Measurements from ENCODE around the gene RHBDF2.

DNA sequence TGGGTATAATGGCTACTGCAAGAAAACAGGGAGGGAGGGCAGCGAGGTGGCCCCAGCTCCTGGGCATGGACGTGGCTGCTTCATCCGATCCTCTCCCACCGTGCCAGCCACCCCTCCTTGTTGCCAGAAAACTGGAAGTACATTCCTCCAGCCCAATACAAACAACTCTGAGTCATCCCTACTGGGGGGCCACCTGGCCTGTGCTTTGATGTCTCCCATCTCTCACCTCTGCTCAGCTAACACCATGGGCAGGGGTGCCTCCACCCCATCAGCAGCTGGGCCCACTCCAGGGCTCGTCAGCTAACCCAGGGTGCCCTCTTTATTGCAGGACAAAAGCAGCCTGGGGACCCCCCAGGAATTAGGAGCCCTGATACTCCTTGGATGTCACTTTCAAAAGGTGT lies 2.0 kb downstream of the RHBDF2 start:
- TF ChIP-seq, protein P1, sequence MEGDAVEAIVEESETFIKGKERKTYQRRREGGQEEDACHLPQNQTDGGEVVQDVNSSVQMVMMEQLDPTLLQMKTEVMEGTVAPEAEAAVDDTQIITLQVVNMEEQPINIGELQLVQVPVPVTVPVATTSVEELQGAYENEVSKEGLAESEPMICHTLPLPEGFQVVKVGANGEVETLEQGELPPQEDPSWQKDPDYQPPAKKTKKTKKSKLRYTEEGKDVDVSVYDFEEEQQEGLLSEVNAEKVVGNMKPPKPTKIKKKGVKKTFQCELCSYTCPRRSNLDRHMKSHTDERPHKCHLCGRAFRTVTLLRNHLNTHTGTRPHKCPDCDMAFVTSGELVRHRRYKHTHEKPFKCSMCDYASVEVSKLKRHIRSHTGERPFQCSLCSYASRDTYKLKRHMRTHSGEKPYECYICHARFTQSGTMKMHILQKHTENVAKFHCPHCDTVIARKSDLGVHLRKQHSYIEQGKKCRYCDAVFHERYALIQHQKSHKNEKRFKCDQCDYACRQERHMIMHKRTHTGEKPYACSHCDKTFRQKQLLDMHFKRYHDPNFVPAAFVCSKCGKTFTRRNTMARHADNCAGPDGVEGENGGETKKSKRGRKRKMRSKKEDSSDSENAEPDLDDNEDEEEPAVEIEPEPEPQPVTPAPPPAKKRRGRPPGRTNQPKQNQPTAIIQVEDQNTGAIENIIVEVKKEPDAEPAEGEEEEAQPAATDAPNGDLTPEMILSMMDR (IDR thresholded peaks at IDR 0.05 in 4 of 5, conservative IDR thresholded peaks at IDR 0.05 in 1 of 5), result no peak
- no peak for TF ChIP-seq POLR2A (IDR thresholded peaks at IDR 0.05)
